Vagina (tissue), 2 donors: ENCODE measurements around the gene SLC25A20.

Experiments
- CTCF ChIP-seq, 3 experiments: fragments of 450-650 bp in 2 of 3; fragments of 200-600 bp in 1 of 3; sonication (generic) in 1 of 3; IDR thresholded peaks; one replicate each; pipeline ENCODE4 v1.5.1; 2017 to 2019; ENCODE audit warnings: antibody characterized with exemption in 3 of 3, mild to moderate bottlenecking in 2 of 3, moderate library complexity in 2 of 3
- POLR2A ChIP-seq, 2 donors: fragments of 450-650 bp; IDR thresholded peaks; one replicate each; pipeline ENCODE4 v1.6.1; 2017; ENCODE audit warnings: antibody characterized with exemption in 2 of 2, mild to moderate bottlenecking in 2 of 2, moderate library complexity in 2 of 2

GRCh38 chr3:48845170-48845569, 53.5 kb downstream of the SLC25A20 start:
- TF ChIP-seq CTCF (IDR thresholded peaks at IDR 0.05) (no peak), POLR2A (IDR thresholded peaks at IDR 0.05) (no peak)
